Smooth muscle cell of trachea (primary cell): ENCODE data around the gene CTNND2. TPM values are rescaled to one million over a fixed set of nuclear protein-coding genes. Genes with fewer than 3 reads are reported as not detected.

Experiments used
- total RNA-seq: library from RNA; depleted of rRNA; stranded (reverse); fragments of >200 nt; gene quantifications from 2 replicates; pipeline ENCODE4 v1.2.1, GENCODE V29; 2014

The CTNND2 gene, protein sequence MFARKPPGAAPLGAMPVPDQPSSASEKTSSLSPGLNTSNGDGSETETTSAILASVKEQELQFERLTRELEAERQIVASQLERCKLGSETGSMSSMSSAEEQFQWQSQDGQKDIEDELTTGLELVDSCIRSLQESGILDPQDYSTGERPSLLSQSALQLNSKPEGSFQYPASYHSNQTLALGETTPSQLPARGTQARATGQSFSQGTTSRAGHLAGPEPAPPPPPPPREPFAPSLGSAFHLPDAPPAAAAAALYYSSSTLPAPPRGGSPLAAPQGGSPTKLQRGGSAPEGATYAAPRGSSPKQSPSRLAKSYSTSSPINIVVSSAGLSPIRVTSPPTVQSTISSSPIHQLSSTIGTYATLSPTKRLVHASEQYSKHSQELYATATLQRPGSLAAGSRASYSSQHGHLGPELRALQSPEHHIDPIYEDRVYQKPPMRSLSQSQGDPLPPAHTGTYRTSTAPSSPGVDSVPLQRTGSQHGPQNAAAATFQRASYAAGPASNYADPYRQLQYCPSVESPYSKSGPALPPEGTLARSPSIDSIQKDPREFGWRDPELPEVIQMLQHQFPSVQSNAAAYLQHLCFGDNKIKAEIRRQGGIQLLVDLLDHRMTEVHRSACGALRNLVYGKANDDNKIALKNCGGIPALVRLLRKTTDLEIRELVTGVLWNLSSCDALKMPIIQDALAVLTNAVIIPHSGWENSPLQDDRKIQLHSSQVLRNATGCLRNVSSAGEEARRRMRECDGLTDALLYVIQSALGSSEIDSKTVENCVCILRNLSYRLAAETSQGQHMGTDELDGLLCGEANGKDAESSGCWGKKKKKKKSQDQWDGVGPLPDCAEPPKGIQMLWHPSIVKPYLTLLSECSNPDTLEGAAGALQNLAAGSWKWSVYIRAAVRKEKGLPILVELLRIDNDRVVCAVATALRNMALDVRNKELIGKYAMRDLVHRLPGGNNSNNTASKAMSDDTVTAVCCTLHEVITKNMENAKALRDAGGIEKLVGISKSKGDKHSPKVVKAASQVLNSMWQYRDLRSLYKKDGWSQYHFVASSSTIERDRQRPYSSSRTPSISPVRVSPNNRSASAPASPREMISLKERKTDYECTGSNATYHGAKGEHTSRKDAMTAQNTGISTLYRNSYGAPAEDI (N-terminal part only)
- total RNA-seq = not detected in 2 replicates

DNA sequence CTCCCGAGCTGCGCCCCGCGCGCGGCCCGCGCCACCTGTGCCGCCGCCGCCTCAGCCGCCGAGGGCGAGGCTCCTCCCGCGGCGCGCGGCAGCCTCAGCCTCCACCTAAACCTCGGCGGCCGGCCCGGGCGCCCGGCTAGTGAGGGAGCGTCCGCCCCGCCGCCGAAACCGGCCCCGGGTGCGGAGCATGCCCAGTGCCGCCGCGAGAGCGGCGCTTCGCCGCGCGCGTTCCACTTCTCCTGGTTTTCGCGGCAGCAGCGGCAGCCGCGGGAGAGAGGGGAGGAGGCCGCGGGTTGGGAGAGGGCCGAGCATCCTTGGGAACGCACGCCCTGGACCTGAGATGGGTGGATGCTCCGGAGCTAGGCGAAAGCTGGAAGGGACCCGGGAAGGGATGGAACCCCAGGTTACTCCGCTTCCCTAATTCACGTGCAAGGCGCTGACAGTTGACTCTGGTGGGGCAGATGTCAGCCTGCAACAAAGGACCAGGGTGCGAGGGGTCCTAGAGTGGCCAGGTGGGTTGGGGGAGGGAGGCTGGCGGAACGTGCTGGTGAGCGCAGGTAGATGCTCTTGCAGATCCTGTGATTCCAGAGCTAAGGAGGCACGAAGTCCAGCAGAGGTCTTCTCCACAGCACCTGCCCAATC, at the start of gene CTNND2:
TSS of gene CTNND2 (minus strand) at position 182 of the 642 bp plus-strand sequence. CDS start 593 bp downstream, outside the sequence.

